IMR-90 (cell line): ENCODE data around the gene DSCAML1. TPM values are rescaled to one million over a fixed set of nuclear protein-coding genes. Genes with fewer than 3 reads are reported as not detected.

ENCODE experiments used
- ATAC-seq: fragments of 200-7000 bp; cut with Tn5 transposase; 2 replicates; pipeline ENCODE4 v1.9.1; 2020; ENCODE audit warnings: low read depth, mild to moderate bottlenecking, moderate library complexity
- BruUV-seq: library from RNA; stranded (reverse); fragments of 400-500 nt; replicated peaks from 2 replicates; lab custom pipeline; 2021; lab: Mats Ljungman, UMichigan
- CTCF ChIA-PET: fragments of 300-600 bp; formaldehyde crosslinking; extraction: SDS; loops from one replicate; lab custom pipeline; 2021; ENCODE audit warnings: antibody characterized with exemption; lab: Yijun Ruan, JAX
- POLR2A ChIA-PET: fragments of 300-600 bp; sonication (Branson Sonifier 250); formaldehyde crosslinking; loops from one replicate; lab custom pipeline; 2022; ENCODE audit warnings: antibody characterized with exemption; ENCODE audit not compliant: unreplicated experiment; lab: Charles Lee
- DNase-seq: peaks from one replicate; pipeline ENCODE4 v3.0.0; 2013
- H2AFZ ChIP-seq: replicated peaks from 2 replicates; pipeline ENCODE3; 2013; ENCODE audit warnings: low read length, mild to moderate bottlenecking; ENCODE audit not compliant: poor library complexity
- H2AK5ac ChIP-seq: 2 replicates; pipeline ENCODE4 v1.6.1; 2013; ENCODE audit warnings: low read depth, low read length, inconsistent platforms
- H2AK9ac ChIP-seq: replicated peaks from 2 replicates; pipeline ENCODE3; 2013; ENCODE audit warnings: mild to moderate bottlenecking, low read depth, low read length, moderate library complexity; ENCODE audit not compliant: poor library complexity
- H2BK120ac ChIP-seq: 2 replicates; pipeline ENCODE4 v1.6.1; 2013; ENCODE audit warnings: low read depth, low read length, inconsistent platforms
- H2BK15ac ChIP-seq: 3 replicates; pipeline ENCODE4 v1.6.1; 2013; ENCODE audit warnings: low read depth, low read length, inconsistent platforms
- H2BK20ac ChIP-seq: 2 replicates; pipeline ENCODE4 v1.6.1; 2013; ENCODE audit warnings: low read depth, mild to moderate bottlenecking, inconsistent platforms, low read length, moderate library complexity
- H2BK5ac ChIP-seq: 2 replicates; pipeline ENCODE4 v1.6.1; 2013; ENCODE audit warnings: mild to moderate bottlenecking, low read depth, low read length, inconsistent platforms; ENCODE audit not compliant: poor library complexity, severe bottlenecking
- H3K14ac ChIP-seq: replicated peaks from 2 replicates; pipeline ENCODE4 v1.6.1; 2013; ENCODE audit warnings: low read depth, low read length, inconsistent platforms
- H3K18ac ChIP-seq: 2 replicates; pipeline ENCODE4 v1.6.1; 2013; ENCODE audit warnings: low read depth, low read length, control low read depth
- H3K23ac ChIP-seq: 2 replicates; pipeline ENCODE4 v1.6.1; 2013; ENCODE audit warnings: low read depth, low read length, inconsistent platforms
- H3K27ac ChIP-seq: 2 replicates; pipeline ENCODE4 v1.5.1; 2013; ENCODE audit warnings: mild to moderate bottlenecking, control low read depth, low read length; ENCODE audit not compliant: insufficient read depth
- H3K27me3 ChIP-seq: 2 replicates; pipeline ENCODE4 v1.6.1; 2013; ENCODE audit warnings: low read length; ENCODE audit not compliant: control insufficient read depth, insufficient read depth
- H3K36me3 ChIP-seq: 2 replicates; pipeline ENCODE4 v1.6.1; 2013; ENCODE audit warnings: low read length, mixed read lengths; ENCODE audit not compliant: control insufficient read depth, insufficient read depth
- H3K4ac ChIP-seq: 2 replicates; pipeline ENCODE4 v1.6.1; 2013; ENCODE audit warnings: low read depth, low read length, inconsistent platforms
- H3K4me1 ChIP-seq: 2 replicates; pipeline ENCODE4 v1.6.1; 2013; ENCODE audit warnings: low read length, mixed read lengths; ENCODE audit not compliant: control insufficient read depth, insufficient read depth
- H3K4me2 ChIP-seq: 2 replicates; pipeline ENCODE4 v1.6.1; 2013; ENCODE audit warnings: low read depth, mild to moderate bottlenecking, control low read depth, low read length, moderate library complexity
- H3K4me3 ChIP-seq: 2 replicates; pipeline ENCODE4 v1.5.1; 2013; ENCODE audit warnings: low read depth, mild to moderate bottlenecking, control low read depth, low read length, moderate library complexity; ENCODE audit not compliant: insufficient read depth
- H3K56ac ChIP-seq: 2 replicates; pipeline ENCODE4 v1.6.1; 2013; ENCODE audit warnings: low read length, inconsistent platforms; ENCODE audit not compliant: insufficient read depth; ENCODE audit errors: extremely low read depth
- H3K79me1 ChIP-seq, 2 experiments: 2 replicates each; pipeline ENCODE4 v1.6.1; 2013; ENCODE audit warnings: low read length in 2 of 2, inconsistent platforms in 1 of 2, low read depth in 1 of 2
- H3K9ac ChIP-seq: 2 replicates; pipeline ENCODE4 v1.6.1; 2013; ENCODE audit warnings: low read depth, low read length, control low read depth
- H3K9me1 ChIP-seq: 2 replicates; pipeline ENCODE4 v1.6.1; 2013; ENCODE audit warnings: low read length, inconsistent platforms; ENCODE audit not compliant: insufficient read depth
- H3K9me3 ChIP-seq: 2 replicates; pipeline ENCODE4 v1.6.1; 2013; ENCODE audit warnings: low read length; ENCODE audit not compliant: control insufficient read depth, insufficient read depth
- H4K20me1 ChIP-seq: 2 replicates; pipeline ENCODE4 v1.6.1; 2013; ENCODE audit warnings: low read length, inconsistent platforms; ENCODE audit not compliant: insufficient read depth
- H4K5ac ChIP-seq: 2 replicates; pipeline ENCODE4 v1.6.1; 2013; ENCODE audit warnings: mild to moderate bottlenecking, low read depth, low read length, control low read depth
- H4K8ac ChIP-seq, 2 experiments: 2 replicates each; pipeline ENCODE4 v1.6.1; 2013; ENCODE audit warnings: low read depth in 2 of 2, low read length in 2 of 2, control low read depth in 1 of 2, inconsistent platforms in 1 of 2
- H4K91ac ChIP-seq: 2 replicates; pipeline ENCODE4 v1.6.1; 2013; ENCODE audit warnings: low read depth, low read length, inconsistent platforms; ENCODE audit not compliant: insufficient read depth
- BHLHE40 ChIP-seq: fragments of 150-350 bp; IDR thresholded peaks from 2 replicates; pipeline ENCODE4 v1.6.1; 2016; ENCODE audit warnings: mild to moderate bottlenecking, low read depth, low read length
- CEBPB ChIP-seq: IDR thresholded peaks from 2 replicates; pipeline ENCODE4 v1.6.1; 2012; ENCODE audit warnings: low read depth, low read length, improper control_type of control experiment
- CHD1 ChIP-seq: IDR thresholded peaks from 2 replicates; pipeline ENCODE4 v1.6.1; 2012; ENCODE audit warnings: low read depth, low read length, improper control_type of control experiment
- FOS ChIP-seq: fragments of 150-350 bp; IDR thresholded peaks from 2 replicates; pipeline ENCODE4 v1.6.1; 2016; ENCODE audit warnings: low read depth, low read length
- MAFK ChIP-seq: IDR thresholded peaks from 2 replicates; pipeline ENCODE4 v1.6.1; 2012; ENCODE audit warnings: low read depth, low read length, improper control_type of control experiment
- MAZ ChIP-seq: IDR thresholded peaks from 2 replicates; pipeline ENCODE4 v1.6.1; 2012; ENCODE audit warnings: low read depth, mild to moderate bottlenecking, low read length, improper control_type of control experiment, moderate library complexity, borderline replicate concordance
- MXI1 ChIP-seq: IDR thresholded peaks from 2 replicates; pipeline ENCODE4 v1.6.1; 2012; ENCODE audit warnings: low read depth, mild to moderate bottlenecking, low read length, moderate library complexity, borderline replicate concordance
- NFE2L2 ChIP-seq: fragments of 150-350 bp; IDR thresholded peaks from 2 replicates; pipeline ENCODE4 v1.6.1; 2016; ENCODE audit warnings: low read depth, mild to moderate bottlenecking, low read length
- POLR2A ChIP-seq: IDR thresholded peaks from 2 replicates; pipeline ENCODE4 v1.6.1; 2012; ENCODE audit warnings: mild to moderate bottlenecking, low read depth, low read length
- RAD21 ChIP-seq: IDR thresholded peaks from 2 replicates; pipeline ENCODE4 v1.6.1; 2012; ENCODE audit warnings: low read length, improper control_type of control experiment
- RCOR1 ChIP-seq: IDR thresholded peaks from 2 replicates; pipeline ENCODE4 v1.6.1; 2012; ENCODE audit warnings: mild to moderate bottlenecking, low read length, improper control_type of control experiment; ENCODE audit not compliant: insufficient replicate concordance
- RFX5 ChIP-seq: IDR thresholded peaks from 2 replicates; pipeline ENCODE4 v1.8.0; 2012; ENCODE audit warnings: low read depth, mild to moderate bottlenecking, low read length, moderate library complexity
- USF2 ChIP-seq: fragments of 150-350 bp; IDR thresholded peaks from 2 replicates; pipeline ENCODE4 v1.6.1; 2017; ENCODE audit warnings: mild to moderate bottlenecking, antibody characterized with exemption, low read length, low read depth
- WGBS, 2 experiments: methylation state at CpG; one replicate each; pipeline versions ENCODE4 v1.1.5 to v1.1.7; 2013; ENCODE audit warnings: missing lambda C conversion rate in 2 of 2; ENCODE audit not compliant: insufficient read length in 1 of 2; ENCODE audit errors: extremely low coverage in 2 of 2; 5-methylcytosine and 5-hydroxymethylcytosine counted together
- dilution Hi-C: fragments of 300-500 bp; cut with HindIII; formaldehyde crosslinking; loops from one replicate; pipeline ENCODE4 v1.14.3; 2018; ENCODE audit warnings: low sequenced_read_pairs; ENCODE audit not compliant: unreplicated experiment
- in situ Hi-C: fragments of 300-500 bp; cut with MboI; formaldehyde crosslinking; loops from 3 replicates; pipeline ENCODE4 v1.14.3; 2019; ENCODE audit warnings: low sequenced_read_pairs, inconsistent platforms, mixed read lengths
- intact Hi-C: fragments of 100-400 bp; cut with micrococcal nuclease; formaldehyde crosslinking; loops from 2 replicates; pipeline ENCODE4 v1.10.0; 2022
- polyA plus RNA-seq, 3 experiments: library from polyadenylated mRNA; depleted of rRNA; stranded (reverse); fragments of >200 nt; gene quantifications; 2 replicates each; pipeline ENCODE4 v1.2.3, GENCODE V29; 2012; ENCODE audit warnings: low replicate concordance in 1 of 3
- total RNA-seq: library from RNA; depleted of rRNA; stranded (reverse); fragments of >200 nt; gene quantifications from 2 replicates; pipeline ENCODE4 v1.2.3, GENCODE V29; 2012
- TF ChIP-seq, protein P1 (sequence below): fragments of 150-350 bp; IDR thresholded peaks from 2 replicates; pipeline ENCODE4 v1.6.1; 2016; ENCODE audit warnings: low read depth, mild to moderate bottlenecking, low read length, moderate library complexity, borderline replicate concordance
- TF ChIP-seq, protein P2 (sequence below): conservative IDR thresholded peaks from 2 replicates; pipeline ENCODE4 v1.5.1; 2012; ENCODE audit warnings: mild to moderate bottlenecking, low read depth, low read length, improper control_type of control experiment

The DSCAML1 gene
- total and polyA plus RNA-seq, 2 of the 4 experiments (the other 2 are of a cell fraction), result not detected

GRCh38 chr11:117641008-117641915 lies 155.8 kb downstream of the DSCAML1 start:
- no peak overlapping the region for H2AK5ac ChIP-seq
- H3K18ac ChIP-seq, result no peak overlapping the region
- in situ Hi-C loops, result no loop called here
- no TSS peak for BruUV-seq
- dilution Hi-C loops, result no loop called here
- no peak overlapping the region for H3K14ac ChIP-seq
- peaks cover 13% of the 10 kb centered on the region for H3K27me3 ChIP-seq
- no peak overlapping the region for H2BK15ac ChIP-seq
- H4K8ac ChIP-seq, result no peak overlapping the region
- no peak overlapping the region for H2AK9ac ChIP-seq
- no peak overlapping the region for H3K4me2 ChIP-seq
- H3K9me3 ChIP-seq, result no peaks in the 10 kb centered on the region
- H2BK20ac ChIP-seq, result no peak overlapping the region
- POLR2A ChIA-PET, result no interaction called here
- intact Hi-C loops, result no loop called here
- H3K4me3 ChIP-seq, result no peak overlapping the region
- H3K9me1 ChIP-seq, result no peaks in the 10 kb centered on the region
- no peak overlapping the region for H3K9ac ChIP-seq
- H3K23ac ChIP-seq, result no peak overlapping the region
- no peak overlapping the region for H4K5ac ChIP-seq
- H2AFZ ChIP-seq, result no peak overlapping the region
- no peak overlapping the region for H3K4ac ChIP-seq
- no peaks in the 10 kb centered on the region for H3K4me1 ChIP-seq
- H3K27ac ChIP-seq, result no peak overlapping the region
- H3K36me3 ChIP-seq, result no peaks in the 10 kb centered on the region
- H4K20me1 ChIP-seq, result no peaks in the 10 kb centered on the region
- H3K79me1 ChIP-seq, result no peaks in the 10 kb centered on the region
- CTCF ChIA-PET, result no interaction called here
- no peak overlapping the region for H3K56ac ChIP-seq
- no peak overlapping the region for H2BK120ac ChIP-seq
- 76% methylated on average over 6 of the region's 14 CpGs; no CpG with 5 or more reads in 1 of the 2 experiments for WGBS, 2 experiments
- no peak overlapping the region for H4K91ac ChIP-seq
- ATAC-seq (no peak), DNase-seq (no peak)
- no peak overlapping the region for H2BK5ac ChIP-seq
- no peak for TF ChIP-seq RCOR1
- no peak for TF ChIP-seq MXI1
- TF ChIP-seq, protein P1, sequence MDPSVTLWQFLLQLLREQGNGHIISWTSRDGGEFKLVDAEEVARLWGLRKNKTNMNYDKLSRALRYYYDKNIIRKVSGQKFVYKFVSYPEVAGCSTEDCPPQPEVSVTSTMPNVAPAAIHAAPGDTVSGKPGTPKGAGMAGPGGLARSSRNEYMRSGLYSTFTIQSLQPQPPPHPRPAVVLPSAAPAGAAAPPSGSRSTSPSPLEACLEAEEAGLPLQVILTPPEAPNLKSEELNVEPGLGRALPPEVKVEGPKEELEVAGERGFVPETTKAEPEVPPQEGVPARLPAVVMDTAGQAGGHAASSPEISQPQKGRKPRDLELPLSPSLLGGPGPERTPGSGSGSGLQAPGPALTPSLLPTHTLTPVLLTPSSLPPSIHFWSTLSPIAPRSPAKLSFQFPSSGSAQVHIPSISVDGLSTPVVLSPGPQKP, result no peak
- TF ChIP-seq MAFK, result no peak
- TF ChIP-seq, protein P2, sequence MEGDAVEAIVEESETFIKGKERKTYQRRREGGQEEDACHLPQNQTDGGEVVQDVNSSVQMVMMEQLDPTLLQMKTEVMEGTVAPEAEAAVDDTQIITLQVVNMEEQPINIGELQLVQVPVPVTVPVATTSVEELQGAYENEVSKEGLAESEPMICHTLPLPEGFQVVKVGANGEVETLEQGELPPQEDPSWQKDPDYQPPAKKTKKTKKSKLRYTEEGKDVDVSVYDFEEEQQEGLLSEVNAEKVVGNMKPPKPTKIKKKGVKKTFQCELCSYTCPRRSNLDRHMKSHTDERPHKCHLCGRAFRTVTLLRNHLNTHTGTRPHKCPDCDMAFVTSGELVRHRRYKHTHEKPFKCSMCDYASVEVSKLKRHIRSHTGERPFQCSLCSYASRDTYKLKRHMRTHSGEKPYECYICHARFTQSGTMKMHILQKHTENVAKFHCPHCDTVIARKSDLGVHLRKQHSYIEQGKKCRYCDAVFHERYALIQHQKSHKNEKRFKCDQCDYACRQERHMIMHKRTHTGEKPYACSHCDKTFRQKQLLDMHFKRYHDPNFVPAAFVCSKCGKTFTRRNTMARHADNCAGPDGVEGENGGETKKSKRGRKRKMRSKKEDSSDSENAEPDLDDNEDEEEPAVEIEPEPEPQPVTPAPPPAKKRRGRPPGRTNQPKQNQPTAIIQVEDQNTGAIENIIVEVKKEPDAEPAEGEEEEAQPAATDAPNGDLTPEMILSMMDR, result no peak
- TF ChIP-seq RAD21, result no peak
- TF ChIP-seq NFE2L2, result no peak
- no peak for TF ChIP-seq USF2
- TF ChIP-seq BHLHE40, result no peak
- no peak for TF ChIP-seq CHD1
- no peak for TF ChIP-seq POLR2A
- no peak for TF ChIP-seq FOS
- no peak for TF ChIP-seq RFX5
- no peak for TF ChIP-seq MAZ
- TF ChIP-seq CEBPB, result no peak
